WTC11 (cell line): ENCODE data around the gene PRDM15.

Experiments used
- CREB1 ChIP-seq: sonication (generic); formaldehyde crosslinking; IDR thresholded peaks from 2 replicates; pipeline ENCODE4 v1.8.0; 2023; ENCODE audit warnings: mild to moderate bottlenecking, missing genetic modification reagents
- FOXP1 ChIP-seq: sonication (generic); formaldehyde crosslinking; IDR thresholded peaks from 2 replicates; pipeline ENCODE4 v1.8.0; 2022; ENCODE audit warnings: missing genetic modification reagents, mild to moderate bottlenecking, moderate library complexity, borderline replicate concordance
- IRF2 ChIP-seq: sonication (generic); formaldehyde crosslinking; IDR thresholded peaks from 2 replicates; pipeline ENCODE4 v1.8.0; 2022; ENCODE audit warnings: low read depth, missing genetic modification reagents, borderline replicate concordance
- SOX15 ChIP-seq: fragments of 250-450 bp; sonication (Bioruptor Pico); IDR thresholded peaks from 2 replicates; pipeline ENCODE4 v1.9.0; 2021; ENCODE audit warnings: mild to moderate bottlenecking
- ZNF121 ChIP-seq: sonication (generic); formaldehyde crosslinking; IDR thresholded peaks from 2 replicates; pipeline ENCODE4 v1.8.0; 2023; ENCODE audit warnings: missing genetic modification reagents
- ZNF396 ChIP-seq: fragments of 250-450 bp; sonication (Bioruptor Pico); IDR thresholded peaks from 2 replicates; pipeline ENCODE4 v1.8.0; 2021; ENCODE audit warnings: mild to moderate bottlenecking, moderate library complexity, borderline replicate concordance
- TF ChIP-seq, protein P1 (sequence below): fragments of 200-600 bp; IDR thresholded peaks from 2 replicates; pipeline ENCODE4 v1.8.0; 2022; ENCODE audit warnings: antibody characterized with exemption
- TF ChIP-seq, protein P2 (sequence below): sonication (generic); formaldehyde crosslinking; IDR thresholded peaks from 2 replicates; pipeline ENCODE4 v1.8.1; 2022; ENCODE audit warnings: low read depth, missing genetic modification reagents, borderline replicate concordance

DNA sequence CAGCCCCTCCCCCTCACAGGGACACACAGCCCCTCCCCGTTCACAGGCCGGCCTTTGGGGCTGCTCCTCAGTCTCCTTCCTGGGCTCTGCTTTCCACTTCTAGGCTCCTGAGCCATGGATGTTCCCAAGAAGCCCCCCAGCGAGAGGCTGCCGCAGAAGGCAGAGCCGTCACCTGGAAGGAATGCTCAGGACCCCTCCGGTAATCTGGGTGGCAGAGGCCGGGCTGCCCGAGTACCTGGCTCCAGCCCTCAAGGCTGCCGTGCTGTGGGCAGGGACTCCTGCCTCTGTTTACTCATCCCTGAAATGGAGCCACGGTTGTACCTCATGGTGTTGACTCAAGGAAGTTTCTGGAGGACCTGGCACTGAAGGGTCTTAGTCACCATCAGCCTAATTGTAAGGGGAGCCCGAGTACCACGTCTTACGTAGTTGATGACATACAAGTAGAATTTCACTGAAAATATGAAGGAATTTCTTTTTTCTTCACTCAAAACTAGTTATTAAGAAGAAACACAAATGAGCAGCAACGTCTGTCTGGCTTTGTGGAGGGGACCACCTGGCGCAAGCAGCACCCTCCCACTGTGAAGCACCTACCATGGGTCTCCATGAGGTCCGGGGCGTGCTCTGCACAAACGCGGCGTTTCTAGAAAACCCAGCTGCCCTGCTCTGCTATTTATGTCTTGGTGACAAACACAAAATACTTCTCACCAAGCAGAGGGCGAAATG lies 33.7 kb downstream of the PRDM15 start:
- TF ChIP-seq, protein P1, sequence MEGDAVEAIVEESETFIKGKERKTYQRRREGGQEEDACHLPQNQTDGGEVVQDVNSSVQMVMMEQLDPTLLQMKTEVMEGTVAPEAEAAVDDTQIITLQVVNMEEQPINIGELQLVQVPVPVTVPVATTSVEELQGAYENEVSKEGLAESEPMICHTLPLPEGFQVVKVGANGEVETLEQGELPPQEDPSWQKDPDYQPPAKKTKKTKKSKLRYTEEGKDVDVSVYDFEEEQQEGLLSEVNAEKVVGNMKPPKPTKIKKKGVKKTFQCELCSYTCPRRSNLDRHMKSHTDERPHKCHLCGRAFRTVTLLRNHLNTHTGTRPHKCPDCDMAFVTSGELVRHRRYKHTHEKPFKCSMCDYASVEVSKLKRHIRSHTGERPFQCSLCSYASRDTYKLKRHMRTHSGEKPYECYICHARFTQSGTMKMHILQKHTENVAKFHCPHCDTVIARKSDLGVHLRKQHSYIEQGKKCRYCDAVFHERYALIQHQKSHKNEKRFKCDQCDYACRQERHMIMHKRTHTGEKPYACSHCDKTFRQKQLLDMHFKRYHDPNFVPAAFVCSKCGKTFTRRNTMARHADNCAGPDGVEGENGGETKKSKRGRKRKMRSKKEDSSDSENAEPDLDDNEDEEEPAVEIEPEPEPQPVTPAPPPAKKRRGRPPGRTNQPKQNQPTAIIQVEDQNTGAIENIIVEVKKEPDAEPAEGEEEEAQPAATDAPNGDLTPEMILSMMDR, result no peak
- TF ChIP-seq SOX15 (CRISPR knock-in tag), result no peak
- no peak for TF ChIP-seq CREB1 (CRISPR knock-in tag)
- TF ChIP-seq ZNF121, result no peak
- no peak for TF ChIP-seq FOXP1
- no peak for TF ChIP-seq ZNF396 (CRISPR knock-in tag)
- TF ChIP-seq IRF2 (CRISPR knock-in tag), result no peak
- TF ChIP-seq, protein P2, sequence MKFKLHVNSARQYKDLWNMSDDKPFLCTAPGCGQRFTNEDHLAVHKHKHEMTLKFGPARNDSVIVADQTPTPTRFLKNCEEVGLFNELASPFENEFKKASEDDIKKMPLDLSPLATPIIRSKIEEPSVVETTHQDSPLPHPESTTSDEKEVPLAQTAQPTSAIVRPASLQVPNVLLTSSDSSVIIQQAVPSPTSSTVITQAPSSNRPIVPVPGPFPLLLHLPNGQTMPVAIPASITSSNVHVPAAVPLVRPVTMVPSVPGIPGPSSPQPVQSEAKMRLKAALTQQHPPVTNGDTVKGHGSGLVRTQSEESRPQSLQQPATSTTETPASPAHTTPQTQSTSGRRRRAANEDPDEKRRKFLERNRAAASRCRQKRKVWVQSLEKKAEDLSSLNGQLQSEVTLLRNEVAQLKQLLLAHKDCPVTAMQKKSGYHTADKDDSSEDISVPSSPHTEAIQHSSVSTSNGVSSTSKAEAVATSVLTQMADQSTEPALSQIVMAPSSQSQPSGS, result no peak
